Thyroid gland (tissue), 4 donors: ENCODE measurements around the gene TNNC1. TPM values are rescaled to one million over a fixed set of nuclear protein-coding genes. Genes with fewer than 3 reads are reported as not detected.

Source experiments
- DNase-seq, 2 donors: peaks; one replicate each; pipeline ENCODE4 v3.0.0-alpha.2; 2019
- H3K27ac ChIP-seq, 3 donors: fragments of 200-600 bp; sonication (generic); 1 replicate in 2 of 3; 2 replicates in 1 of 3; pipeline ENCODE4 v1.5.1; 2016 to 2019; ENCODE audit warnings: mild to moderate bottlenecking in 1 of 3, moderate library complexity in 1 of 3
- H3K27me3 ChIP-seq: fragments of 200-600 bp; sonication (generic); one replicate; pipeline ENCODE4 v1.5.1; 2019
- H3K36me3 ChIP-seq, 2 donors: fragments of 200-600 bp; sonication (generic); one replicate each; pipeline ENCODE4 v1.5.1; 2016 to 2019
- H3K4me1 ChIP-seq, 2 donors: fragments of 200-600 bp; sonication (generic); one replicate each; pipeline ENCODE4 v1.5.1; 2017 to 2019
- H3K4me3 ChIP-seq, 3 donors: fragments of 200-600 bp; sonication (generic); replicated peaks in 1 of 3; 1 replicate in 2 of 3; 2 replicates in 1 of 3; pipeline ENCODE4 v1.5.1; 2016; ENCODE audit warnings: mild to moderate bottlenecking in 1 of 3
- H3K9me3 ChIP-seq: fragments of 200-600 bp; sonication (generic); one replicate; pipeline ENCODE4 v1.5.1; 2017
- CTCF ChIP-seq, 6 experiments: fragments of 200-600 bp in 3 of 6; fragments of 450-650 bp in 3 of 6; sonication (generic) in 3 of 6; IDR thresholded peaks; one replicate each; pipeline ENCODE4 v1.5.1; 2016 to 2019; ENCODE audit warnings: antibody characterized with exemption in 6 of 6, mild to moderate bottlenecking in 2 of 6, inconsistent platforms in 1 of 6, moderate library complexity in 1 of 6
- POLR2A ChIP-seq, 2 donors: fragments of 450-650 bp; IDR thresholded peaks; one replicate each; pipeline ENCODE4 v1.6.1; 2017; ENCODE audit warnings: antibody characterized with exemption in 2 of 2, mild to moderate bottlenecking in 2 of 2, moderate library complexity in 1 of 2
- WGBS, 2 donors: methylation state at CpG; one replicate each; pipeline ENCODE4 v1.1.5; 2017; 5-methylcytosine and 5-hydroxymethylcytosine counted together
- intact Hi-C: fragments of 100-400 bp; cut with DNase I; formaldehyde crosslinking; loops from one replicate; pipeline ENCODE4 v1.15.1; 2023
- total RNA-seq, 4 donors: library from RNA; depleted of rRNA; stranded (reverse); fragments of >200 nt; gene quantifications; one replicate each; pipeline ENCODE4 v1.2.3, GENCODE V29; 2016

TNNC1 gene
- total RNA-seq, 4 donors from 2014 or later: 4.0 to 43.5 (median 13.9) TPM

GRCh38 chr3:52429031-52429430 is 24.8 kb downstream of the TNNC1 start:
- Histone ChIP-seq H3K27me3 (no peaks in the 10 kb centered on the region), H3K4me3 (no peak overlapping the region), H3K4me1 (peaks cover 7 to 23% of the 10 kb centered on the region in 2 donors), H3K9me3 (no peaks in the 10 kb centered on the region), H3K27ac (no peak overlapping the region), H3K36me3 (no peaks in the 10 kb centered on the region)
- intact Hi-C loops: no loop called here
- WGBS, 2 donors: 47 to 50% methylated on average over 3 of the region's 3 CpGs
- no peak for DNase-seq
- TF ChIP-seq CTCF (IDR thresholded peaks at IDR 0.05) (no peak), POLR2A (IDR thresholded peaks at IDR 0.05) (no peak)

- Histone ChIP-seq H3K27ac (no peak overlapping the region), H3K4me1 (peaks cover 7 to 17% of the 10 kb centered on the region in 2 donors), H3K9me3 (no peaks in the 10 kb centered on the region), H3K36me3 (no peaks in the 10 kb centered on the region), H3K27me3 (no peaks in the 10 kb centered on the region), H3K4me3 (no peak overlapping the region)
- peak; percentile 66 to 72 for DNase-seq
- TF ChIP-seq POLR2A (IDR thresholded peaks at IDR 0.05) (no peak), CTCF (IDR thresholded peaks at IDR 0.05) (peak; percentile 30 to 84 (median 78))
- 14 to 23% methylated on average over 7 of the region's 7 CpGs for WGBS, 2 donors
- intact Hi-C loops: no loop called here
Measured at GRCh38 chr3:52428151-52429005, 25.5 kb downstream of the TNNC1 start.

GRCh38 chr3:52423173-52423572 is 30.7 kb downstream of the TNNC1 start:
- Histone ChIP-seq H3K27ac (no peak overlapping the region), H3K4me3 (no peak overlapping the region), H3K27me3 (no peaks in the 10 kb centered on the region), H3K36me3 (no peaks in the 10 kb centered on the region), H3K4me1 (no peaks in the 10 kb centered on the region), H3K9me3 (no peaks in the 10 kb centered on the region)
- 49 to 55% methylated on average over 5 of the region's 5 CpGs for WGBS, 2 donors
- TF ChIP-seq CTCF (IDR thresholded peaks at IDR 0.05) (no peak), POLR2A (IDR thresholded peaks at IDR 0.05) (no peak)
- no peak for DNase-seq
- intact Hi-C loops: no loop called here

GRCh38 chr3:52422669-52423068 is 31.2 kb downstream of the TNNC1 start:
- intact Hi-C loops: no loop called here

More at GRCh38 chr3:52422669-52423068, 31.2 kb downstream of the TNNC1 start:
- DNase-seq: no peak
- H3K4me3 ChIP-seq: no peak overlapping the region
- H3K4me1 ChIP-seq: no peaks in the 10 kb centered on the region
- H3K27me3 ChIP-seq: no peaks in the 10 kb centered on the region
- TF ChIP-seq POLR2A (IDR thresholded peaks at IDR 0.05) (no peak), CTCF (IDR thresholded peaks at IDR 0.05) (no peak)
- WGBS, 2 donors: 81 to 90% methylated on average over 3 of the region's 3 CpGs
- no peaks in the 10 kb centered on the region for H3K9me3 ChIP-seq
- H3K27ac ChIP-seq: no peak overlapping the region
- no peaks in the 10 kb centered on the region for H3K36me3 ChIP-seq
